Ishikawa (cell line): ENCODE results near the gene SLC16A3.

ENCODE experiments used
- CEBPB ChIP-seq: IDR thresholded peaks from 2 replicates; pipeline ENCODE4 v1.6.1; 2012
- CREB1 ChIP-seq: IDR thresholded peaks from 2 replicates; pipeline ENCODE4 v1.6.1; 2012; ENCODE audit warnings: low read depth
- EGR1 ChIP-seq: IDR thresholded peaks from 2 replicates; pipeline ENCODE4 v1.6.1; 2012
- EP300 ChIP-seq: IDR thresholded peaks from 2 replicates; pipeline ENCODE4 v1.6.1; 2012; ENCODE audit warnings: borderline replicate concordance
- RAD21 ChIP-seq: IDR thresholded peaks from 2 replicates; pipeline ENCODE4 v1.6.1; 2012; ENCODE audit warnings: low read depth
- REST ChIP-seq: IDR thresholded peaks from 2 replicates; pipeline ENCODE4 v1.6.1; 2012; ENCODE audit warnings: low read depth, mild to moderate bottlenecking
- TAF1 ChIP-seq: IDR thresholded peaks from 2 replicates; pipeline ENCODE4 v1.6.1; 2012; ENCODE audit warnings: low read depth, mild to moderate bottlenecking
- TCF12 ChIP-seq: IDR thresholded peaks from 2 replicates; pipeline ENCODE4 v1.6.1; 2012; ENCODE audit warnings: low read depth
- TEAD4 ChIP-seq: IDR thresholded peaks from 2 replicates; pipeline ENCODE4 v1.6.1; 2012
- USF1 ChIP-seq: IDR thresholded peaks from 2 replicates; pipeline ENCODE4 v1.6.1; 2012
- ZBTB7A ChIP-seq: IDR thresholded peaks from 2 replicates; pipeline ENCODE4 v1.6.1; 2012; ENCODE audit warnings: low read depth

DNA sequence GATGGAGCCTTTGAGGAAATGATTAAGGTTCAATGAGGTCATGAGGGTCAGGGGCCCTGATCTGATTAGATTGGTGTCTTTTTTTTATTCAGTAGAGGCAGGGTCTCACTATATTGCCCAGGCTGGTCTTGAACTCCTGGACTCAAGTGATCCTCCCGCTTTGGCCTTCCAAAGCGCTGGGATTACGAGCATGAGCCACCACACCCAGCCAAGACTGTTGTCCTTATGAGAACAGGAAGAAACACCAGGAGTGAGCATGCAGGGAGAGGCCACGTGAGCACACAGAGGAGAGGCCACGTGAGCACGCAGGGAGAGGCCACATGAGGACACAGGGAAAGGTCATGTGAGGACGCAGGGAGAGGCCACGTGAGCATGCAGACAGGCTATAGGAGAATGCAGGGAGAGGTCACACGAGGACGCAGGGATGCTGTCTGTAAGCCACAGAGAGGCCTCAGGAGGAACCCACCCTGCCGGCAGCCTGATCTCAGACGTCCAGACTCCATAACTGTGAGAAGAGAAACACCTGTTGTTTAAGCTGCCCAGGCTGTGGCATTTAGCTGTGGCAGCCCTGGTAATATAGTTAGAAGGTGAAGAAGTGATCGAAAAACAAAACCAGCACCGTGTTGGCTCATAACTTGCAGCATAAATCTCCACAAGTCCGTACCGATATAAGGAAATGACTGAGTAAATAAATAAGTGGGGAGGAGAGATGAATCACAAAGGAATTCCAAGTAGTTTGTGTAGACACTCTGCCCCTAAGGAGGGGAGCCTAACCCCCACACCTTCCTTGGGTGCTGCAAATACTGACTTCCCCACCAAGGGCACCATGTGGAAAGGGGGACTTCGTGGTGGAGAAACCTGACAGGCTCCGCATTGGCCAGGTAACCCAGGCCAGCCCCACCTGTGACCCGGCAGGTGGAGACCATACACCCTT, 59.3 kb downstream of the SLC16A3 start:
- TF ChIP-seq TAF1 (no peak), TEAD4 (no peak), EGR1 (no peak), RAD21 (no peak), USF1 (peak; percentile 71), CREB1 (no peak), CEBPB (no peak), EP300 (no peak), ZBTB7A (no peak), TCF12 (no peak), REST (no peak)
